Central memory CD8-positive, alpha-beta T cell (primary cell): ENCODE results near the gene RNASET2.

Experiments used
- ATAC-seq: fragments of 150-1000 bp; cut with Tn5 transposase; replicated peaks from 2 replicates; pipeline ENCODE4 v1.10.0; 2022; ENCODE audit warnings: mild to moderate bottlenecking, moderate FRiP score, moderate number of reproducible peaks; ENCODE audit not compliant: poor library complexity, severe bottlenecking; ENCODE audit errors: extremely low read depth
- DNase-seq, 2 donors: peaks; one replicate each; pipeline ENCODE4 v3.0.0; 2021; ENCODE audit warnings: low spot score in 2 of 2
- H3K27ac Mint-ChIP-seq: one replicate; pipeline ENCODE4 v1.8.0; 2022; ENCODE audit warnings: low read depth, mild to moderate bottlenecking, moderate library complexity, mixed read lengths
- H3K27me3 Mint-ChIP-seq: one replicate; pipeline ENCODE4 v1.8.0; 2022; ENCODE audit warnings: mixed read lengths
- H3K36me3 Mint-ChIP-seq: one replicate; pipeline ENCODE4 v1.8.0; 2022; ENCODE audit warnings: mild to moderate bottlenecking, moderate library complexity, mixed read lengths; ENCODE audit not compliant: insufficient read depth
- H3K4me1 Mint-ChIP-seq: one replicate; pipeline ENCODE4 v1.8.0; 2022; ENCODE audit warnings: mixed read lengths
- H3K4me3 Mint-ChIP-seq: one replicate; pipeline ENCODE4 v1.8.0; 2022; ENCODE audit warnings: mild to moderate bottlenecking, moderate library complexity, mixed read lengths
- H3K9me3 Mint-ChIP-seq: one replicate; pipeline ENCODE4 v1.8.0; 2022; ENCODE audit warnings: mixed read lengths

The RNASET2 gene

DNA sequence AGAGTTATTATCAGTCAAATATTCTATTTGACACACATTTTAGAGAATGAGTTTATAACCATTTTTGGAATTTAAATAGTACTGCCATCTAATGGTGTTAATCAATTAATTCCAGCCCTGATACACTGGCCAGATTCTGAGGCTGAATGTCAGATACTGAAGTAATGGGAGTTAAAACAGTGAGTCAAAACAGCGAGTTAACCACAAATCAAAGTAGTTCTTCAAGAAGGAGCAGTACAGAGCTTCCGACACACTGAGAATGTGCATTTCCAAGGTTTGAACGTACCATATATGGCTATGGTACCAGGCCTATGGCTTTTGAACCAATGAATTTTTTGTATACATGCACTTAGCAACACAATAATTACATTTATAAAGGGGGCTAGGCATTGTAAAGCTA, 31.6 kb upstream of the RNASET2 start:
- H3K4me1 Mint-ChIP-seq: peaks cover 2% of the 10 kb centered on the region
- peaks cover 1% of the 10 kb centered on the region for H3K36me3 Mint-ChIP-seq
- ATAC-seq (no peak), DNase-seq (no peak)
- H3K27ac Mint-ChIP-seq: no peak overlapping the region
- no peaks in the 10 kb centered on the region for H3K9me3 Mint-ChIP-seq
- H3K4me3 Mint-ChIP-seq: no peak overlapping the region
- no peaks in the 10 kb centered on the region for H3K27me3 Mint-ChIP-seq

DNA sequence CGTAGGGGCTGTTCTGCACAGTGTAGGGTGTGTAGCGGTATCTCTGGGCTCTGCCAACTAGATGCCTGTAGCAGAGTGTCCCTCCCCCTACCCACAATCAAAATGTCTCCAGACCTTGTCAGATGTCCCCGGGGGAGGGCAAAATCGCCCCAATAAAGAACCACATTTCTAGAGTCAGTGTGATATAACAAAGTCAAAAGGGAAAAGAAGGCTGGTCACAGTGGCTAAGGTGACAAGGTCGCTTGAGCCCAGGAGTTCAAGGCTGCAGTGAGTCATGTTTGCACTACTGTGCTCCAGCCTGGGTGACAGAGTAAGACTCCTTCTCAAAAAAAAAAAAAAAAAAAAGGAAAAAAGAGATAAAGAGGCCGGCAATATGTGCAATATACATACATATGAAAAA, 31.1 kb upstream of the RNASET2 start:
- H3K27me3 Mint-ChIP-seq: no peaks in the 10 kb centered on the region
- H3K36me3 Mint-ChIP-seq: no peaks in the 10 kb centered on the region
- H3K27ac Mint-ChIP-seq: no peak overlapping the region
- H3K4me3 Mint-ChIP-seq: no peak overlapping the region
- H3K4me1 Mint-ChIP-seq: peaks cover 4% of the 10 kb centered on the region
- DNase-seq: no peak
- H3K9me3 Mint-ChIP-seq: no peaks in the 10 kb centered on the region
- no peak for ATAC-seq

DNA sequence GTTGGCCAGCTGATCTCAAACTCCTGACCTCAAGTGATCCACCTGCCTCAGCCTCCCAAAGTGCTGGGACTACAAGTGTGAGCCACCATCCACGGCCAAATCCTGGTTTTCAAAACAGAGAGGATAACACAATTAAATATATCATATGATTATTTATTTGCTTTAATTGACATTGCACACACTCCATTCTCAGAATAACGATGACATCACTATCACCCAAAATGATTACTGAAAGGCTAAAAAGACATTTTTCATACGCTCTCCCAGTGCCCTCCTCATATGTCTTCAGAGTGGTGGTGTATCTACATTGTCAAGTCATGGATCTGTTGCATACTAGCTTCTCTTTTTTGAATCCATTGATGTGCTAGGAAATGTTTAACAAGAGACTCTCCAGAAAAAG, 24.4 kb upstream of the RNASET2 start:
- no peak for ATAC-seq
- Mint-ChIP-seq H3K36me3 (peaks cover 3% of the 10 kb centered on the region), H3K27me3 (no peaks in the 10 kb centered on the region), H3K9me3 (no peaks in the 10 kb centered on the region), H3K4me1 (peaks cover 4% of the 10 kb centered on the region), H3K4me3 (no peak overlapping the region), H3K27ac (no peak overlapping the region)
- DNase-seq: no peak

DNA sequence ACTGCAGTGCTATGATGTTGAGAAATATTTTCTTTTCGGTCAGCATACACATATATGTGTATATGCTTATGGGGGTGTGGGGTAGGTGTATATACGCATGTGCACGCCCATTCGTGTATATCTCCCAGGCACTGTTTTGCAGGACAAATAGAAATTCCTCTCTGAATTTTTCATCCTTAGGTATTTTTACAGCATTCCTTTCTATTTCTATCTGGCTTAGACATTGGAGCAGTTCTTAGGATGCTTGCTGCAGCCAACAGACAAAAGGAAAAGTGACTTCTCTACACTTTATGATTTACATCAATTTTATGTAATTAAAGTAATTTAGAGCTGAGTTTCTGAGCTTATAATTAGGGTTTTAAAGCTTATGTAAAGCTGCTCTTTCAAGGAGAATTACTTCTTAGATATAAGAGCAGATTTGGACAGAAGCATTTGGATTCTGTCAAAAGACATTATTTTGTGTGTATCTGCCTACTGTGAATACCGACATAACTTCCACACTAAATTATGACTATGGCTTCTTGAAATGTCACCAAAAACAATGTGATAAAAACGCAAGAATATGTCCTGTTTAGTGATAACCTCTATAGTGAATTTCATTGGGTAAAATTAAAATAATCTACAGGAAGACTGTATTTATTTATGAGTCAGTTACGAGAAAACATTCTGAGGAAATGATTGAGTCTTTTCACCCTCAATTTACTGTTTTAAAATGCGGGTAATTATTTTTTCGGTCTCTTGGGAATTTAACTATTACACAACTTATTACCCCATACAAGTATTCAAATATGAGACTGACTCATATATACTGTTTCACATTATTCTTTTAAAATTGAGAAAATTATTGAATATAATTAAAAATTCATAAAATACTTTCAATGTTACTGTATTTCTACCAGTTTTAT, 21.5 kb upstream of the RNASET2 start:
- H3K36me3 Mint-ChIP-seq: peaks cover 3% of the 10 kb centered on the region
- H3K27me3 Mint-ChIP-seq: no peaks in the 10 kb centered on the region
- no peak overlapping the region for H3K4me3 Mint-ChIP-seq
- ATAC-seq (no peak), DNase-seq (no peak)
- no peak overlapping the region for H3K27ac Mint-ChIP-seq
- peaks cover under 1% of the 10 kb centered on the region for H3K4me1 Mint-ChIP-seq
- no peaks in the 10 kb centered on the region for H3K9me3 Mint-ChIP-seq

DNA sequence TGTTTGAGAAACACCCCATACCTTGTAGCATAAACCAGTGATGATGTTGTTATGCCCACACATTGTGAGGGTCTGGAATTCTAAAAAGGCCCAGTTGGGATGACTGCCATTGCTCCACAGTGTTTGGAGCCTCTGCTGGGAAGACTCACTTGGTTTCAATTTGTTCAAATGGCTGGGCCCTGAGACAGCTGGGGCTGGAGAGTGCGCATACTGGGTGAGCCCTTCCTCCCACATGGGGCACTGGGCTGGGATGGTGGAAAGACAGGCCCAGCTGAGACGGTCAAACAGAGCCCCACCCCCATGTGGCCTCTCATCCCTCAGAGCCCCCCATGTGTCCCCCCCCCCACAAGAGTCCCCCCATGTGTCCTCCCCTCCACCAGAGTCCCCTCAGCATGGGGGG, 20.3 kb upstream of the RNASET2 start:
- Mint-ChIP-seq H3K27ac (no peak overlapping the region), H3K4me3 (no peak overlapping the region), H3K4me1 (no peaks in the 10 kb centered on the region), H3K36me3 (peaks cover 3% of the 10 kb centered on the region), H3K27me3 (no peaks in the 10 kb centered on the region), H3K9me3 (no peaks in the 10 kb centered on the region)
- DNase-seq (no peak), ATAC-seq (no peak)

DNA sequence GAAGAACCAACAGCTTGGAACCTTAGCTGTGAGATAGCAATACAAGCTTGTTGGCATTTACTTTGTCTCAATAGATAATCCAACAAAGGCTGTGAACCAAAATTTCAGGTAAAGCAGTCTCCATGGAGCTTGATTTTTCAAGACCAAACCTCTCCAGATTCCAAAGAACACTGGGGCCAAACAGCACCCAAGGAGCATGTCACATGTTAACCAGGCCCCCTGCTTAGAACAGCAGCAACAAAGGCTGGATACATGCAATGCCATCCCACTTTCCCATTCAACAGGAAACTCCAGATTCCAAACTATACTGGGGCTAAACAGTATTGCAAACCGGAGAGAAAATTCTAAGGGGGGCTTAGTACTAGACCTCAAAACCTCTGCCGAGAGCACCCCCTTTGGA, 15.8 kb upstream of the RNASET2 start:
- no peaks in the 10 kb centered on the region for H3K27me3 Mint-ChIP-seq
- peaks cover 7% of the 10 kb centered on the region for H3K4me1 Mint-ChIP-seq
- peaks cover 6% of the 10 kb centered on the region for H3K9me3 Mint-ChIP-seq
- no peak overlapping the region for H3K27ac Mint-ChIP-seq
- DNase-seq (no peak), ATAC-seq (no peak)
- H3K36me3 Mint-ChIP-seq: no peaks in the 10 kb centered on the region
- no peak overlapping the region for H3K4me3 Mint-ChIP-seq

DNA sequence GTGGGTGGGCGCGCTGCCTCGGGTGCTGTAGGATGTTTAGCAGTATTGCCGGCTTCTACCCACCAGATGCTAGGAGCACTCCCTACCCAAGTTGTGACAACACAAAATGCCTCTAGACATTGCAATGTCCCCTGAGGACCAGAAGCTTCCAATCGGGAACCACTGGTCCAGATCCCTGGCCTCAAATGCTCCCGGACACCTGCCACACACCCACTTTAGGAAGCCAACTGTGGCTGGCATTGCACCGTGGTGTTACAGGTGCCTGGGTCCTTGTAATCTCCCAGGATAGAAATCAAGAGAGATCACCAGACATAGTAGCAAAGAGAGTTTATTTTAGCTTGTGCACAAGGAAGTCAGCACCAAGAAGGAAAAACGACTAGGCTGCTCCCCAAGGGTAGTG, 14.9 kb upstream of the RNASET2 start:
- no peak for ATAC-seq
- Mint-ChIP-seq H3K9me3 (peaks cover 9% of the 10 kb centered on the region), H3K4me3 (no peak overlapping the region), H3K4me1 (peaks cover 7% of the 10 kb centered on the region), H3K27ac (no peak overlapping the region), H3K36me3 (no peaks in the 10 kb centered on the region), H3K27me3 (no peaks in the 10 kb centered on the region)
- DNase-seq: no peak

DNA sequence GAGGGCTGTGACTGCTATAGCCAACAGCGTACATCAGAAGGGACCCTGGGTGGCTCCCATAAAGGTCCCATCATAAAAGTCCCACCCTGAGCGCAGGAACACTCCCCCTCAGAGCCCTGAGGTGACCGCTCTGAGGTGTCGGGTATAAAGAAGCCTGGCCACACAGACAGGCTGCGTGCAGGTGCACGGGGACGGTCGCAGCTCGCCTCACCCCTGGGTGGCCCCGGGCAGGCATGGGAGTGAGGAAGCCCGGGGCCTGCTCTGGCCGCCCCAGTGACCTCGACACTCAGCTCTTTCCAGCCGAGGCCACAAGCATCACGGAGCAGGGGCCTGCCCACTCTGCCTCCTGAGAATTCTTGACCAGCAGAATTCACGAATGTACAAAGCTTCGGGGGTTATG, 14.4 kb upstream of the RNASET2 start:
- DNase-seq: no peak
- H3K4me3 Mint-ChIP-seq: no peak overlapping the region
- H3K36me3 Mint-ChIP-seq: no peaks in the 10 kb centered on the region
- peaks cover 7% of the 10 kb centered on the region for H3K4me1 Mint-ChIP-seq
- peaks cover 9% of the 10 kb centered on the region for H3K9me3 Mint-ChIP-seq
- H3K27me3 Mint-ChIP-seq: no peaks in the 10 kb centered on the region
- ATAC-seq: no peak
- no peak overlapping the region for H3K27ac Mint-ChIP-seq

DNA sequence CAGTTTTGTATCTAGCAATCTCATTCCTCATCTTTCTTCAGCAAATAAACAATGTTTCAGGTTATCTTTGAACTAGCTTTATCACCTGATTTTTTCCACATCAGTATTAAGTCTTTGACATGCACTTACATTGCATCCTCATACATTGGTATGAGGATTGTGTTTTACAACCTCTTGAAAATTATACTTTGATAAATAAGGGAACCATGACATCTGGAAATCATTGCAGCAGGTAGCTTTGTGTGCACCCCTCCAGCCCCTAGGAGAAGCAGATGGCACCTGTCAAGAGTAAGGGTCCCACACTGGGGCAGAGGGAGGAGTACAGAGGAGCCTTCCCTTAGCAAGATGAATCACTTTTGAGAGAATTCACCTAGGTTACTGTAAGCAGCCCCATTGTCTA, 13.7 kb upstream of the RNASET2 start:
- Mint-ChIP-seq H3K4me1 (peaks cover 7% of the 10 kb centered on the region), H3K27me3 (no peaks in the 10 kb centered on the region), H3K36me3 (no peaks in the 10 kb centered on the region), H3K4me3 (no peak overlapping the region), H3K27ac (no peak overlapping the region), H3K9me3 (peaks cover 9% of the 10 kb centered on the region)
- ATAC-seq (no peak), DNase-seq (no peak)

DNA sequence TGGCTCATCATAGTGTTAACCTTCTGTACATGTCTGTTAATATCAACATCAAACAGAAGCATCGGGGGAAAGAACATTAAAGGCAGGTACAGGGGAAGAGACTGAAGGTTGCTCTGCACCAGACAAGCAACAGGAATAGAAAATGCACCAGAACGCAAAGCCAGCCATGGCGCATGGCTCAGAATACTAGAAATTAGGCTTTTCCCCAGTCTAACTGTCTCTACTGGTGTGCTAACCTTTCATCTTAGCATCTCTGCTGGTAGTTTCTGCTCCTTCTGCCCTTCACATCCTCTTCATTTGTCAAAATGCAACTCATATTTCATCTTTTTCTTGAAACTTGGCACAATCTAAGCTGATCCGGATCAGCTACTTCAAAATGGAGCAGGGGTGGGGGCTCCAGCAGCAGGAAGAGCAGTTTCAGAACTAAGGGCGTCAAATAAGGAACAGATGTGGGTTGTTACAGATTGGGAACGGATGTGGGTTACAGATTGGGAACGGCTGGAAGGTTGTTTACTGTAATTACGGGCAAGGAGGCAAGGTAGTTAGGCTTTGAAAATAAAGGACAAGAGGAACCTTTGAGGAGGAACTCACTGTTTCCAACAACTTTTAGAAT, 13.1 kb upstream of the RNASET2 start:
- ATAC-seq: no peak
- H3K4me1 Mint-ChIP-seq: peaks cover 7% of the 10 kb centered on the region
- peaks cover 9% of the 10 kb centered on the region for H3K9me3 Mint-ChIP-seq
- no peak overlapping the region for H3K27ac Mint-ChIP-seq
- no peak for DNase-seq
- H3K36me3 Mint-ChIP-seq: no peaks in the 10 kb centered on the region
- peak overlapping the region; percentile 19 for H3K4me3 Mint-ChIP-seq
- no peaks in the 10 kb centered on the region for H3K27me3 Mint-ChIP-seq

DNA sequence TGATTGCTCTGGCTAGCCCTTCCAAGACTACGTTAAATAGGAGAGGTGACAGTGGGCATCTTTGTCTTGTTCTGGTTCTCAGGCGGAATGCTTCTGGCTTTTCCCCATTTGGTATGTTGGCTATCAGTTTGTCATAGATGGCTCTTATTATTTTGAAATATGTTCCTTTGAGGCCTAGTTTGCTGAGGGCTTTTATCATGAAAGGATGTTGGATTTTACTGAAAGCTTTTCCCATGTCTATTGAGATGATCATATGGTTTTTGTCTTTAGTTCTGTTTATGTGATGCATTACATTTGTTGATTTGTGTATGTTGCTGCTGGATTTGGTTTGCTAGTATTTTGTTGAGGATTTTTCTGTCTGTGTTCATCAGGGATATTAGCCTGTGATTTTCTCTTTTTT, 9.9 kb upstream of the RNASET2 start:
- Mint-ChIP-seq H3K36me3 (no peaks in the 10 kb centered on the region), H3K27ac (no peak overlapping the region), H3K4me3 (no peak overlapping the region), H3K4me1 (peaks cover 7% of the 10 kb centered on the region), H3K9me3 (peaks cover 9% of the 10 kb centered on the region), H3K27me3 (no peaks in the 10 kb centered on the region)
- ATAC-seq (no peak), DNase-seq (no peak)

DNA sequence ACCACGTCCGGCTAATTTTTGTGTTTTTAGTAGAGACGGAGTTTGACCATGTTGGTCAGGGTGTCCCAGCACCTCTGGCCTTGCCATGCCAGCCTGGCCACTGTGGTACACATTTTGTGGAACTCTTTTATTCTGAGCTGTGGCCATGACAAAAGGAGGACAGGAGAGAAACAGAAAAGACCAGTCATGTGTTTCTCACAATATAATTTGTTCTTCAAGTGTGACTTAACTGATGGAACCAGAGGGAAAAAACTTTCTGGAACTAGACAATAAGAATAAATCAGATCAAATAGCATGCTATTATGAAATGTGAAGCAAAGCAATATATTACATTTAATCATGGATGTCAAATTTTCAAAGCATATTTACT, 4.2 kb upstream of the RNASET2 start:
- H3K27ac Mint-ChIP-seq: peak overlapping the region; percentile 93
- H3K4me1 Mint-ChIP-seq: peaks cover 39% of the 10 kb centered on the region
- no peaks in the 10 kb centered on the region for H3K9me3 Mint-ChIP-seq
- no peak overlapping the region for H3K4me3 Mint-ChIP-seq
- H3K27me3 Mint-ChIP-seq: no peaks in the 10 kb centered on the region
- DNase-seq: no peak
- ATAC-seq: no peak
- H3K36me3 Mint-ChIP-seq: peaks cover 10% of the 10 kb centered on the region

DNA sequence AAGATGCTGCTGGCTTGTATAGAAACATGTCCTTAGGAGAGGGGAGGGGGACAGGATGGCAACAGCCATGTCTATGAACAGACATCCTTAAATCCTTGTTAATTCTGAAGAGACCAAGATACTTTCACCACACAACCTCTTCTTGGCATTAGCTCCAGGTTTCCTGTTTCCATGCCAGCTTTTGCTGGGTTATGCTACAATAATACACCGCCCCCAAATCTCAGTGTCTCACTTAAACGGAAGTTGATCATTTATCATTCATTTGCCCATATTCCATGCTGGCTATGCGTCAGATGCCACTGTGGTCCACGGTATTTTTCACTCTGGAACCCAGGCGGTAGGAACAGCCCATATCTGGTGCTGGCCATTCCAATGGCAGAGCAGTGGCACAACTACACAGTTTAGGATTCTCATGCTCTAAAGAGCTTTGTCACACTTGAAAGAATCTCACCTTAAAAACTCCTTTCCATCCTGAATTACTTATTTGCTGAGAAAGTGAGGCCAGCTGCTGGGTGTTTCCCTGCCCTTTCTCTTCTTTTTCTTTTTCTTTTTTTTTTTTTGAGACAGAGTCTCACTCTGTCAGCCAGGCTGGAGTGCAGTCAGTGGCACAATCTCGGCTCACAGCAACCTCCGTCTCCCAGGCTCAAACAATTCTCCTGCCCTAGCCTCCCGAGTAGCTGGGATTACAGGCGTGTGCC, 3.7 kb upstream of the RNASET2 start:
- H3K27me3 Mint-ChIP-seq: no peaks in the 10 kb centered on the region
- peaks cover 44% of the 10 kb centered on the region for H3K4me1 Mint-ChIP-seq
- DNase-seq: no peak
- no peak for ATAC-seq
- H3K4me3 Mint-ChIP-seq: peak overlapping the region; percentile 91
- H3K27ac Mint-ChIP-seq: peak overlapping the region; percentile 93
- no peaks in the 10 kb centered on the region for H3K9me3 Mint-ChIP-seq
- H3K36me3 Mint-ChIP-seq: peaks cover 16% of the 10 kb centered on the region
